Measurements from ENCODE around the gene TBC1D10A. TPM values are rescaled to one million over a fixed set of nuclear protein-coding genes. Genes with fewer than 3 reads are reported as not detected.

TBC1D10A gene
- total RNA-seq, 1 donor from 2014 or later = 10.6 TPM

- Mint-ChIP-seq H3K27me3 (peaks cover 21% of the 10 kb centered on the region), H3K4me1 (ENCODE audit: low read depth) (peaks cover 2% of the 10 kb centered on the region), H3K27ac (no peak overlapping the region), H3K36me3 (ENCODE audit: insufficient read depth) (no peaks in the 10 kb centered on the region), H3K4me3 (ENCODE audit: low read depth) (no peak overlapping the region), H3K9me3 (ENCODE audit: low read depth) (no peaks in the 10 kb centered on the region)
- no peak for DNase-seq (ENCODE audit: low spot score, unreplicated experiment)
- no peak for TF ChIP-seq CTCF (IDR thresholded peaks at IDR 0.05; ENCODE audit: unreplicated experiment)
These were observed 52.3 kb downstream of the TBC1D10A start for GRCh38 chr22:30274437-30274812.

DNA sequence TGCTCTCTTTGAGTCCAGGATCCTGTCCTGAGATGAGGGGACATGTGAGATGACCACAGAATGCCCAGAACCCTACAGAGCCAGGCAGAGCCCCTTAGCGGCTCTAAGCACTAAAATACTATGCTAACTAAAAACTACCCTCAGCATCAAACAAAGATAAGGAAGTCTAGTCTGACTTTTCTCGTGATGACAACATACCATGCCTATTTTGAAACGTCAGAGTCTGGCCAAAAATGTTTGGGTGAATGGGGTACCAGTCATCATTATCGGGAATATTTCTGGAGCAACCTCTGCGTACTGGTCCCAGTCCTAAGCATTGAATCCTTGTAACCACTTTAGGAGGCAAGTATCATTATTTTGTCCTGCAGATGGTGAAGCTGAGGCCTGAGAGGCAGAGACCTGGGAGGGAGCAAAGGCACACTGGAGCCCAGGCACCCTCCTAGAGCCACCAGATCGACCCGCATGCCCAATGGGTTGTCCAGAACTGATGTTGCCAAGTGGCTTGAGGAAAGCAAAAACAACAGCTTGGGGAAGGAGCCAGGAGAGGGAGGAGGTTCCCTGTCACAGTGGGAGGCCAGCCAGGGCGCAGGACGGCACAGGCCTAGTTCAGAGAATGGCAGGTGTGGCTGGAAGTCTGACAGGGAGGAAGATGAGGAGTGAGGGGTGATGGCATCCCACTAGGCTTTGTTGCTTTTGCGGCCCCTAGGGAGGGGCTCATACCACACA is 52.9 kb downstream of the TBC1D10A start:
- peaks cover 19% of the 10 kb centered on the region for H3K27me3 Mint-ChIP-seq
- H3K9me3 Mint-ChIP-seq (ENCODE audit: low read depth) = no peaks in the 10 kb centered on the region
- H3K4me3 Mint-ChIP-seq (ENCODE audit: low read depth) = no peak overlapping the region
- no peak for TF ChIP-seq CTCF (IDR thresholded peaks at IDR 0.05; ENCODE audit: unreplicated experiment)
- no peaks in the 10 kb centered on the region for H3K36me3 Mint-ChIP-seq (ENCODE audit: insufficient read depth)
- no peak overlapping the region for H3K27ac Mint-ChIP-seq
- peaks cover 2% of the 10 kb centered on the region for H3K4me1 Mint-ChIP-seq (ENCODE audit: low read depth)
- no peak for DNase-seq (ENCODE audit: low spot score, unreplicated experiment)

DNA sequence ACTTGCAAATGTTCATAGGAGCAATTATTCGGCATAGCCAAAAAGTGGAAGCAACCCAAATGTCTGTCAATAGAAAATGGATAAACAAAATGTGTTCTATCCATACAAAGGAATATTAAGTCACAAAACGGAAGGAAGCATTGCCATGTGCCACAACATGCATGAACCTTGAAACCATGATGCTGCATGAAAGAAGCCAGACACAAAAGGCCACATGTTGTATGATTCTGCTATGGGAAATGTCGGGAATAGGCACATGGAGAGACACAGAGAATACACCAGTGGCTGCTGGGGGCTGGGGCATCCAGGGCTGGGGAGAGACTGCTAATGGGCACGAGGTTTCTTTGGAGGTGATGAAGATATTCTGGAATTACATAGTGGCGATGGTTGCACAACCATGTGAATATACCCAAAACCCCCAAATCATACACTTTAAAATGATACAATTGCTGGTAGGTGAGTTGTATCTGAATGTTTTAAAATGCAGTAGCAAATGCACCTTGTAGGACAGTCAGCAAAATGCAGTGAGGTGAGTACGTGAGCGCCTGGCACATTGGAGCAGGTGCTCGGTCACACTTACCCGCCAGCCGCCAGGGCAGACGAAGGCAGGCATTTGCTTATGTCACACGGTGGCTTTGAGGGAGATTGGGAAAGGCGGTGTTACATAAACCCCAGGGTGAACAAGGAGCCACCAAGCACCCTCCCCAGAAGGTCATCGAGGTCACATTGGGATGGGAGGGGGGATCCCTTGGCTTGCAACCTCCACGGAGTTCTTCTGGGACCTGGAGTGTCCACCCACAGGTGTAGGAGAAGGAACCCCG is 53.8 kb downstream of the TBC1D10A start:
- Mint-ChIP-seq H3K9me3 (ENCODE audit: low read depth) (no peaks in the 10 kb centered on the region), H3K36me3 (ENCODE audit: insufficient read depth) (no peaks in the 10 kb centered on the region), H3K27me3 (peaks cover 18% of the 10 kb centered on the region), H3K4me3 (ENCODE audit: low read depth) (no peak overlapping the region), H3K4me1 (ENCODE audit: low read depth) (peaks cover 2% of the 10 kb centered on the region), H3K27ac (no peak overlapping the region)
- no peak for DNase-seq (ENCODE audit: low spot score, unreplicated experiment)
- no peak for TF ChIP-seq CTCF (IDR thresholded peaks at IDR 0.05; ENCODE audit: unreplicated experiment)

- Mint-ChIP-seq H3K4me3 (ENCODE audit: low read depth) (no peak overlapping the region), H3K36me3 (ENCODE audit: insufficient read depth) (no peaks in the 10 kb centered on the region), H3K9me3 (ENCODE audit: low read depth) (no peaks in the 10 kb centered on the region), H3K27ac (no peak overlapping the region), H3K27me3 (peaks cover 13% of the 10 kb centered on the region), H3K4me1 (ENCODE audit: low read depth) (no peaks in the 10 kb centered on the region)
- no peak for DNase-seq (ENCODE audit: low spot score, unreplicated experiment)
- TF ChIP-seq CTCF (IDR thresholded peaks at IDR 0.05; ENCODE audit: unreplicated experiment) = no peak
These were observed 55.9 kb downstream of the TBC1D10A start for GRCh38 chr22:30270832-30271231.

- no peak for DNase-seq (ENCODE audit: low spot score, unreplicated experiment)
- Mint-ChIP-seq H3K4me1 (ENCODE audit: low read depth) (no peaks in the 10 kb centered on the region), H3K9me3 (ENCODE audit: low read depth) (no peaks in the 10 kb centered on the region), H3K4me3 (ENCODE audit: low read depth) (no peak overlapping the region), H3K27me3 (peaks cover 11% of the 10 kb centered on the region), H3K36me3 (ENCODE audit: insufficient read depth) (no peaks in the 10 kb centered on the region), H3K27ac (no peak overlapping the region)
- TF ChIP-seq CTCF (IDR thresholded peaks at IDR 0.05; ENCODE audit: unreplicated experiment) = no peak
These were observed 58.4 kb downstream of the TBC1D10A start for GRCh38 chr22:30268331-30268730.
